Neural progenitor cell (in vitro differentiated cells): ENCODE data around the gene PRR19.

Source experiments
- EZH2 ChIP-seq: fragments of 200-600 bp; sonication (generic); IDR thresholded peaks from 2 replicates; pipeline ENCODE4 v1.6.1; 2017; ENCODE audit warnings: antibody characterized with exemption, mild to moderate bottlenecking, moderate library complexity
- TF ChIP-seq, protein P1 (sequence below): fragments of 200-600 bp; sonication (generic); IDR thresholded peaks from 2 replicates; pipeline ENCODE4 v1.5.1; 2017; ENCODE audit warnings: antibody characterized with exemption, mild to moderate bottlenecking

DNA sequence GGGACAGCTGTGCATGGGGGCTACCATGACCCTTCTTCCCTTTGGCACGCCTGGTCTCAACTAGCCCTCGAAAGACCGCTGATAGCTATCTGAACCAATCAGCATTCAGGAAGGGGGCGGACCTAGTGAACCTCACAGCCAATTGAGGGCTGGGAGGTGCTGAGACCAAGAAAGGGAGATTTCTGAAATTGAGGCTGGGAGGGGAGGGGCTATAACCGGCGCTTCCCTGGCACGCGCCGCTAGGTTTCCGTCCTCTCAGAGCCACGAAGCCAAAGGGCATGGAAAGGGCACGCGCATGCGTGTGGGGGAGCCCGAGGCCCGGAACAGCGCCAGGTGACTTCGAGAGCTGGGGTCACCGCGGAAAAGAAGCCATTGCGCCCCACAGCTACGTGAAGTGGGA lies 4.7 kb downstream of the PRR19 start:
- TF ChIP-seq, protein P1, sequence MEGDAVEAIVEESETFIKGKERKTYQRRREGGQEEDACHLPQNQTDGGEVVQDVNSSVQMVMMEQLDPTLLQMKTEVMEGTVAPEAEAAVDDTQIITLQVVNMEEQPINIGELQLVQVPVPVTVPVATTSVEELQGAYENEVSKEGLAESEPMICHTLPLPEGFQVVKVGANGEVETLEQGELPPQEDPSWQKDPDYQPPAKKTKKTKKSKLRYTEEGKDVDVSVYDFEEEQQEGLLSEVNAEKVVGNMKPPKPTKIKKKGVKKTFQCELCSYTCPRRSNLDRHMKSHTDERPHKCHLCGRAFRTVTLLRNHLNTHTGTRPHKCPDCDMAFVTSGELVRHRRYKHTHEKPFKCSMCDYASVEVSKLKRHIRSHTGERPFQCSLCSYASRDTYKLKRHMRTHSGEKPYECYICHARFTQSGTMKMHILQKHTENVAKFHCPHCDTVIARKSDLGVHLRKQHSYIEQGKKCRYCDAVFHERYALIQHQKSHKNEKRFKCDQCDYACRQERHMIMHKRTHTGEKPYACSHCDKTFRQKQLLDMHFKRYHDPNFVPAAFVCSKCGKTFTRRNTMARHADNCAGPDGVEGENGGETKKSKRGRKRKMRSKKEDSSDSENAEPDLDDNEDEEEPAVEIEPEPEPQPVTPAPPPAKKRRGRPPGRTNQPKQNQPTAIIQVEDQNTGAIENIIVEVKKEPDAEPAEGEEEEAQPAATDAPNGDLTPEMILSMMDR: no peak
- no peak for TF ChIP-seq EZH2
